ENCODE measurements around the gene NUBP2. TPM values are rescaled to one million over a fixed set of nuclear protein-coding genes. Genes with fewer than 3 reads are reported as not detected.

Gene NUBP2
- total and polyA plus RNA-seq, 4 donors, result 28.9 to 80.9 (median 54.1) TPM

GRCh38 chr16:1781254-1781653, 1.5 kb upstream of the NUBP2 start:
- H3K27ac ChIP-seq (ENCODE audit: low read depth in 1 of 2, low read length in 2 of 2), result peak overlapping the region; percentile 84 to 87
- H3K4me1 ChIP-seq (ENCODE audit: control insufficient read depth in 4 of 4, insufficient read depth in 4 of 4, low read length in 3 of 4), result peaks cover 14 to 59% (median 41%) of the 10 kb centered on the region in 4 donors
- no peaks in the 10 kb centered on the region for H3K9me3 ChIP-seq (ENCODE audit: control insufficient read depth in 4 of 4, low read length in 3 of 4)
- no peak for DNase-seq (ENCODE audit: low spot score)
- no peaks in the 10 kb centered on the region for H3K27me3 ChIP-seq (ENCODE audit: control insufficient read depth in 4 of 4, insufficient read depth in 4 of 4, low read length in 3 of 4)
- H3K36me3 ChIP-seq (ENCODE audit: control insufficient read depth in 4 of 4, insufficient read depth in 3 of 4, low read depth in 1 of 4, low read length in 3 of 4), result peaks cover 0 to 18% (median 8%) of the 10 kb centered on the region in 4 donors
- H3K4me3 ChIP-seq (ENCODE audit: low read depth in 1 of 3, low read length in 3 of 3), result peak overlapping the region in 2 of 3 donors; percentile 83 to 90
- TF ChIP-seq FOXA1 (IDR thresholded peaks at IDR 0.05) (no peak), YY1 (IDR thresholded peaks at IDR 0.05) (no peak), GABPA (IDR thresholded peaks at IDR 0.05 in 1 of 2, conservative IDR thresholded peaks at IDR 0.05 in 1 of 2) (no peak), MAX (IDR thresholded peaks at IDR 0.05) (no peak), NR2F2 (IDR thresholded peaks at IDR 0.05) (no peak), EGR1 (IDR thresholded peaks at IDR 0.05; ENCODE audit: low read depth in 2 of 2) (no peak), RAD21 (IDR thresholded peaks at IDR 0.05) (no peak), FOXA2 (IDR thresholded peaks at IDR 0.05) (no peak), ZBTB33 (IDR thresholded peaks at IDR 0.05) (no peak), REST (IDR thresholded peaks at IDR 0.05) (no peak), SP1 (IDR thresholded peaks at IDR 0.05) (no peak), TAF1 (conservative IDR thresholded peaks at IDR 0.05) (no peak), RXRA (IDR thresholded peaks at IDR 0.05) (no peak), HNF4A (conservative IDR thresholded peaks at IDR 0.05) (no peak), HNF4G (IDR thresholded peaks at IDR 0.05) (no peak), CTCF (IDR thresholded peaks at IDR 0.05; ENCODE audit: low read depth, low read length, missing input control) (no peak), JUND (IDR thresholded peaks at IDR 0.05) (no peak), ATF3 (IDR thresholded peaks at IDR 0.05) (no peak)
- WGBS, result 67% methylated on average over 20 of the region's 20 CpGs
- peak overlapping the region; percentile 68 to 75 for H3K9ac ChIP-seq (ENCODE audit: low read depth in 1 of 2, low read length in 2 of 2)

Measured in liver (tissue), 9 donors.